Measurements from ENCODE around the gene PCDHGA4.
"Not testable (repeated sequence)": the region's sequence is repeated elsewhere in the genome, so short reads cannot be mapped to it uniquely, and the experiment has no call there.

Gene PCDHGA4

DNA sequence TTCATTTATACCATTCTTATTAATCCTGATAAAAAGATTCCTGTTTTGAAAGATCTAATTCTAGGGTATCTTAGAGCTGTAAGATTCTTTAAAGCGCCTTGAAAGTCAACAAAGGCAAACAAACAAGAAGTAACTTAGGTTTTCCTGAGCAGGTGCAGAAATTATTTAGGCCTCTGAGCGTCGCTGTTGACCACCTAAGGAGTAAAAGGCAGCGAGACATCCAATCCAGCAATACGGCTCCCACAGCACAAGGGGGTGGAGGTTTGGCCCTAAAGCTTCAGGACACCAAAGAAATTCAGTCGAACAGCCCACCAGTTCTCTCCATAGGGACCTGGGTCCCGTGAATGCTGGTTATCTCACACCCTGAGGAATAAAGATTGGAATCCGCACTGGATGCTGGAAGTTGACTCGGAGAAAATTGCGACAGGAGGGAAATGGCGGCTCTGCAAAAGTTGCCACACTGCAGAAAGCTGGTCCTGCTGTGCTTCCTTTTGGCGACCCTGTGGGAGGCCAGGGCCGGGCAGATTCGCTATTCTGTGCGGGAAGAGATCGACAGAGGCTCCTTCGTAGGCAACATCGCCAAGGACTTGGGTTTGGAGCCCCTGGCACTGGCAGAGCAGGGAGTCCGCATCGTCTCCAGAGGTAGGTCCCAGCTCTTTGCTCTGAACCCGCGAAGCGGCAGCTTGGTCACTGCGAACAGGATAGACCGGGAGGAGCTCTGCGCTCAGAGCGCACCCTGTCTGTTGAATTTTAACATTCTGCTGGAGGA is 16.1 kb upstream of the PCDHGA4 start, which contains the start of gene PCDHGA2:
Gene PCDHGA2, plus strand, starts transcription at position 223 of the 769 bp plus-strand sequence.
- TF ChIP-seq, protein P1, sequence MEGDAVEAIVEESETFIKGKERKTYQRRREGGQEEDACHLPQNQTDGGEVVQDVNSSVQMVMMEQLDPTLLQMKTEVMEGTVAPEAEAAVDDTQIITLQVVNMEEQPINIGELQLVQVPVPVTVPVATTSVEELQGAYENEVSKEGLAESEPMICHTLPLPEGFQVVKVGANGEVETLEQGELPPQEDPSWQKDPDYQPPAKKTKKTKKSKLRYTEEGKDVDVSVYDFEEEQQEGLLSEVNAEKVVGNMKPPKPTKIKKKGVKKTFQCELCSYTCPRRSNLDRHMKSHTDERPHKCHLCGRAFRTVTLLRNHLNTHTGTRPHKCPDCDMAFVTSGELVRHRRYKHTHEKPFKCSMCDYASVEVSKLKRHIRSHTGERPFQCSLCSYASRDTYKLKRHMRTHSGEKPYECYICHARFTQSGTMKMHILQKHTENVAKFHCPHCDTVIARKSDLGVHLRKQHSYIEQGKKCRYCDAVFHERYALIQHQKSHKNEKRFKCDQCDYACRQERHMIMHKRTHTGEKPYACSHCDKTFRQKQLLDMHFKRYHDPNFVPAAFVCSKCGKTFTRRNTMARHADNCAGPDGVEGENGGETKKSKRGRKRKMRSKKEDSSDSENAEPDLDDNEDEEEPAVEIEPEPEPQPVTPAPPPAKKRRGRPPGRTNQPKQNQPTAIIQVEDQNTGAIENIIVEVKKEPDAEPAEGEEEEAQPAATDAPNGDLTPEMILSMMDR (IDR thresholded peaks at IDR 0.05; ENCODE audit: control extremely low read depth, extremely low read depth, low read depth, missing control alignments) = peak; percentile 35
- peak; percentile 47 for DNase-seq (ENCODE audit: extremely low spot score)
- POLR2A ChIA-PET = no interaction called here
- CTCF ChIA-PET = interaction anchor here (1.1 to 2.5 kb wide), 14 partner anchors 8 to 492 kb away, joined by 3 to 14 read pairs (median 5); partner anchors contain the start of genes PCDHGA1, PCDHGA10, PCDHGA12 and PCDHGB1

DNA sequence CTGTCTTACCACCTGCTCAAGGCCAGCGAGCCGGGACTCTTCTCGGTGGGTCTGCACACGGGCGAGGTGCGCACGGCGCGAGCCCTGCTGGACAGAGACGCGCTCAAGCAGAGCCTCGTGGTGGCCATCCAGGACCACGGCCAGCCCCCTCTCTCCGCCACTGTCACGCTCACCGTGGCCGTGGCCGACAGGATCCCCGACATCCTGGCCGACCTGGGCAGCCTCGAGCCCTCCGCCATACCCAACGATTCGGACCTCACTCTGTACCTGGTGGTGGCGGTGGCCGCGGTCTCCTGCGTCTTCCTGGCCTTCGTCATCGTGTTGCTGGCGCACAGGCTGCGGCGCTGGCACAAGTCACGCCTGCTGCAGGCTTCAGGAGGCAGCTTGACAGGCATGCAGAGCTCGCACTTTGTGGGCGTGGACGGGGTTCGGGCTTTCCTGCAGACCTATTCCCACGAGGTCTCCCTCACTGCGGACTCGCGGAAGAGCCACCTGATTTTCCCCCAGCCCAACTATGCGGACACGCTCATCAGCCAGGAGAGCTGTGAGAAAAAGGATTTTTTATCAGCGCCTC is 14.0 kb upstream of the PCDHGA4 start:
- CTCF ChIA-PET = interaction anchor here (2.2 kb wide), 1 partner anchor 10 kb away, joined by 7 read pairs; the partner anchor contains the start of gene PCDHGA1

DNA sequence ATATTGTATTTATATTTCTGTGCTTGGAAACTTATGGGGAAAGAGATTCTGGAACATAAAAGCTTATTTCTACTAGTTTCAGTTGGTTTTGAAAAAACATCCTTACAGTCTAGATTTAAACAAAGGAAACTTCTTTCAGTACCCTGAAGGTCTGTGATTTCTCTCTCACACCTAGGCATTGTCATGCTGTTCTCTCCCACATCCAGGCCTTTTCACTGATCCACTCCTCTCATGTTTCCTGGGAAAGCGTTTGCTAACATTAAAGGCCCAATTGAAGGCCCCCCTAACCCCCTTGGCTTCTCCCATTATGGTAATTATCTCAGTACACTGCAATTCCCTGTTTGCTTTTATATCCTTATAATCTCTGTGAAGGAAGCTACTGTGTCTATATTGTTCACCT is 12.0 kb upstream of the PCDHGA4 start:
- no peak for DNase-seq (ENCODE audit: extremely low spot score)
- ChIA-PET POLR2A (no interaction called here), CTCF (interaction anchor here (0.9 to 2.3 kb wide), 6 partner anchors 12 to 221 kb away, joined by 3 to 7 read pairs (median 5); partner anchors contain the start of genes PCDHGA1, PCDHGA10, PCDHGA12 and TAF7)
- TF ChIP-seq, protein P1 (IDR thresholded peaks at IDR 0.05; ENCODE audit: control extremely low read depth, extremely low read depth, low read depth, missing control alignments) = no peak

More for the DNA sequence above, 14.0 kb upstream of the PCDHGA4 start:
- POLR2A ChIA-PET; DNase-seq (ENCODE audit: extremely low spot score): not testable (repeated sequence)

DNA sequence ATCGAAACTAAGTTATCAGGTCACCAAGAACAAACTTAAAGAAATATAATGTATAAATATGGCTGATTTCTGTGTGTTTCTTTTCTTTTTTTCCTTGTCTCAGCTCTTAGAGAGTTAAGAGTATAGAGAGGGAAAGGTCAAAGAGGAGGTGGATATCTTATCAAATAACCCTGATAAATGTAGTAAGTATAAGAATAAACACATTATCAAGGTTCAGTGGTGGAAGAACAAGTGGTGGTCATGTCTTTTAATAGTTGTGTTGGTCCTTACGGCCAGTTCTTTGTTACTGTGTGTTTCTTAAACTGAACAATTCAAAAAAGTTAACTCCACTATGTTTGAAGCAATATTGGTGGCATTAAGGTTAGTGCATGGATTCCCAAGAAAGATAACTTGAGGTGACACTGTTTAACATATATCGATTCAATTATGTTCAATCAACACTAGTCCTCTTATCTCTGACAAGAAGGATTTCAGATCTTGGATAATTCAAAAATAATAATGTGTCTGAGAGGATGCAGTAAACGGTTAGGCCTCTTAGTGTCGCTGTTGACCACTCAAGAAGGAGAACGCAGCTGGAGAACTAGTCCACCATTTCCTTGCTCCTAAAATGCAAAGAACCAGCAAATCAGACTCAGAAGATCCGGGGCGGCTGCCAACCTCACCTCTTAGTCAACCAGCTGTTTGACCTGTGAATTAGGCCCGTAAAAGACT is 11.4 kb upstream of the PCDHGA4 start, which contains the start of gene PCDHGA3:
Gene PCDHGA3, plus strand, starts transcription at position 588 of the 711 bp plus-strand sequence. CDS start 205 bp downstream, outside the sequence.
- POLR2A ChIA-PET = no interaction called here
- CTCF ChIA-PET = interaction anchor here (1.2 to 2.3 kb wide), 6 partner anchors 13 to 220 kb away, joined by 4 to 7 read pairs (median 4); partner anchors contain the start of genes PCDHGA1, PCDHGA10 and PCDHGA12

DNA sequence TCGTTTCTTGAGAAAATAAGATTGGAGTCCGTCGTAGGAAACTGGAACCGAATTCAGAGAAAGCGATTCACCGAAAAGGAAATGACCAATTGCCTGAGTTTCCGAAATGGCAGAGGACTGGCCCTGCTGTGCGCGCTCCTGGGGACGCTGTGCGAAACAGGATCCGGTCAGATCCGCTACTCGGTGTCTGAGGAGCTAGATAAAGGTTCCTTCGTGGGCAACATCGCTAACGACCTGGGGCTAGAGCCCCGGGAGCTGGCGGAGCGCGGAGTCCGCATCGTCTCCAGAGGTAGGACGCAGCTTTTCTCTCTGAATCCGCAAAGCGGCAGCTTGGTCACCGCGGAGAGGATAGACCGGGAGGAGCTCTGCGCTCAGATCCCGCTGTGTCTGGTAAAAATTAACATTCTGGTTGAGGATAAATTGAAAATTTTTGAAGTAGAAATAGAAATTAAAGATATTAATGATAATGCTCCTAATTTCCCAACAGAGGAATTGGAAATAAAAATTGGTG is 10.8 kb upstream of the PCDHGA4 start:
- ChIA-PET POLR2A (no interaction called here), CTCF (interaction anchor here (1.0 to 2.3 kb wide), 7 partner anchors 13 to 220 kb away, joined by 4 to 7 read pairs (median 5); partner anchors contain the start of genes PCDHGA1, PCDHGA10, PCDHGA12 and PCDHGB2)
- DNase-seq (ENCODE audit: extremely low spot score) = no peak
- TF ChIP-seq, protein P1 (IDR thresholded peaks at IDR 0.05; ENCODE audit: control extremely low read depth, extremely low read depth, low read depth, missing control alignments) = no peak

More for the DNA sequence above, 11.4 kb upstream of the PCDHGA4 start, which contains the start of gene PCDHGA3:
- DNase-seq (ENCODE audit: extremely low spot score) = no peak
- TF ChIP-seq, protein P1 (IDR thresholded peaks at IDR 0.05; ENCODE audit: control extremely low read depth, extremely low read depth, low read depth, missing control alignments) = no peak

DNA sequence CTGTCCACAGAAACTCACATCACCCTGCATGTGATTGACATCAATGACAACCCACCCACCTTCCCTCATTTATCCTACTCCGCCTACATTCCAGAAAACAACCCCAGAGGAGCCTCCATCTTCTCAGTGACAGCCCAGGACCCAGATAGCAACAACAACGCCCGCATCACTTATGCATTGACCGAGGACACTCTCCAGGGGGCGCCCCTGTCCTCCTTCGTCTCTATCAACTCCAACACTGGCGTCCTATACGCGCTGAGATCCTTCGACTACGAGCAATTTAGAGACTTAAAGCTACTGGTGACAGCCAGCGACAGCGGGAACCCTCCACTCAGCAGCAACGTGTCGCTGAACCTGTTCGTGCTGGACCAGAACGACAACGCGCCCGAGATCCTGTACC is 9.5 kb upstream of the PCDHGA4 start:
- CTCF ChIA-PET = interaction anchor here (1.3 to 1.6 kb wide), 2 partner anchors 10 to 67 kb away, joined by 3 to 5 read pairs; partner anchors contain the start of gene PCDHGA10
- POLR2A ChIA-PET = no interaction called here
- TF ChIP-seq, protein P1 (IDR thresholded peaks at IDR 0.05; ENCODE audit: control extremely low read depth, extremely low read depth, low read depth, missing control alignments) = no peak
- DNase-seq (ENCODE audit: extremely low spot score) = no peak

DNA sequence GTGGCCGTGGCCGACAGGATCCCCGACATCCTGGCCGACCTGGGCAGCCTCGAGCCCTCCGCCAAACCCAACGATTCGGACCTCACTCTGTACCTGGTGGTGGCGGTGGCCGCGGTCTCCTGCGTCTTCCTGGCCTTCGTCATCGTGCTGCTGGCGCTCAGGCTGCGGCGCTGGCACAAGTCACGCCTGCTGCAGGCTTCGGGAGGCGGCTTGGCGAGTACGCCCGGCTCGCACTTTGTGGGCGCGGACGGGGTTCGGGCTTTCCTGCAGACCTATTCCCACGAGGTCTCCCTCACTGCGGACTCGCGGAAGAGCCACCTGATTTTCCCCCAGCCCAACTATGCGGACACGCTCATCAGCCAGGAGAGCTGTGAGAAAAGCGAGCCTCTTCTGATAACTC is 8.8 kb upstream of the PCDHGA4 start:
- CTCF ChIA-PET = interaction anchor here (1.3 to 1.9 kb wide), 2 partner anchors 8 to 11 kb away, joined by 3 to 8 read pairs; partner anchors contain the start of gene PCDHGA2
- POLR2A ChIA-PET; DNase-seq (ENCODE audit: extremely low spot score): not testable (repeated sequence)
